HepG2 (cell line): ENCODE results near the gene CTRB2. TPM values are rescaled to one million over a fixed set of nuclear protein-coding genes. Genes with fewer than 3 reads are reported as not detected.

Source experiments
- ATAC-seq: fragments of 200-7000 bp; cut with Tn5 transposase; 3 replicates; pipeline ENCODE4 v1.9.1; 2020; ENCODE audit warnings: mild to moderate bottlenecking, moderate library complexity
- BruUV-seq: library from RNA; stranded (reverse); fragments of 400-500 nt; replicated peaks from 2 replicates; lab custom pipeline; 2021; lab: Mats Ljungman, UMichigan
- CTCF ChIA-PET: fragments of 300-600 bp; formaldehyde crosslinking; extraction: SDS; loops from one replicate; lab custom pipeline; 2021; ENCODE audit warnings: low total read pairs, inconsistent platforms, low intra/inter-chr PET ratio; lab: Yijun Ruan, JAX
- POLR2A ChIA-PET: fragments of 350-600 bp; sonication (Branson Sonifier 250); formaldehyde crosslinking; loops from one replicate; lab custom pipeline; 2020; ENCODE audit warnings: antibody characterized with exemption, inconsistent platforms; lab: Yijun Ruan, JAX
- DNase-seq: peaks from one replicate; pipeline ENCODE4 v3.0.0-alpha.2; 2015; ENCODE audit warnings: low spot score
- FAIRE-seq: peaks from 3 replicates; lab custom pipeline; 2011; peaks lifted over from hg19 to GRCh38; lab: Jason Lieb, UNC
- H2AFZ ChIP-seq: one replicate; pipeline ENCODE4 v1.6.1; 2011; ENCODE audit warnings: low read length, inconsistent platforms
- H3K27ac ChIP-seq: fragments of 300-600 bp; 3 replicates; pipeline ENCODE4 v1.8.0; 2011; ENCODE audit warnings: mixed run types, mild to moderate bottlenecking, mixed read lengths, low read length, inconsistent platforms; ENCODE audit not compliant: insufficient read depth; ENCODE audit errors: extremely low read length
- H3K27me3 ChIP-seq, 2 experiments: fragments of 200-600 bp in 1 of 2; 2 replicates in 1 of 2; 3 replicates in 1 of 2; pipeline versions ENCODE4 v1.6.0 to v1.8.0; 2011; ENCODE audit warnings: low read length in 2 of 2, mild to moderate bottlenecking in 2 of 2, moderate library complexity in 2 of 2, inconsistent platforms in 1 of 2; ENCODE audit not compliant: insufficient read depth in 2 of 2, control insufficient read depth in 1 of 2
- H3K36me3 ChIP-seq, 2 experiments: fragments of 200-600 bp in 1 of 2; replicated peaks in 1 of 2; 2 replicates in 1 of 2; 3 replicates in 1 of 2; pipeline versions ENCODE4 v1.5.1 to v1.8.0; 2011; ENCODE audit warnings: low read length in 2 of 2, inconsistent platforms in 1 of 2; ENCODE audit not compliant: insufficient read depth in 2 of 2, control insufficient read depth in 1 of 2
- H3K4me1 ChIP-seq: 2 replicates; pipeline ENCODE4 v1.5.1; 2012; ENCODE audit warnings: low read length, inconsistent platforms; ENCODE audit not compliant: insufficient read depth
- H3K4me2 ChIP-seq: 2 replicates; pipeline ENCODE4 v1.6.0; 2011; ENCODE audit warnings: low read depth, low read length, inconsistent platforms
- H3K4me3 ChIP-seq, 3 experiments: fragments of 200-600 bp in 1 of 3; sonication (generic), shearing (Covaris generic) in 1 of 3; replicated peaks in 1 of 3; 2 replicates each; pipeline ENCODE4 v1.5.1; 2011 to 2016; ENCODE audit warnings: low read length in 3 of 3, inconsistent platforms in 2 of 3, low read depth in 2 of 3, mild to moderate bottlenecking in 2 of 3, control low read depth in 1 of 3, mixed read lengths in 1 of 3; ENCODE audit not compliant: insufficient read depth in 1 of 3
- H3K79me2 ChIP-seq: one replicate; pipeline ENCODE4 v1.6.1; 2011; ENCODE audit warnings: low read length, inconsistent platforms; ENCODE audit not compliant: insufficient read depth
- H3K9ac ChIP-seq: 2 replicates; pipeline ENCODE4 v1.6.0; 2011; ENCODE audit warnings: mild to moderate bottlenecking, low read depth, low read length, inconsistent platforms; ENCODE audit not compliant: insufficient read depth
- H3K9me3 ChIP-seq: 2 replicates; pipeline ENCODE4 v1.5.1; 2012; ENCODE audit warnings: mild to moderate bottlenecking, low read length
- H4K20me1 ChIP-seq: 2 replicates; pipeline ENCODE4 v1.6.0; 2011; ENCODE audit warnings: inconsistent platforms, mild to moderate bottlenecking, low read length, moderate library complexity; ENCODE audit not compliant: insufficient read depth
- ATAD3A ChIP-seq: sonication (generic); formaldehyde crosslinking; IDR thresholded peaks from 2 replicates; pipeline ENCODE4 v1.4.0; 2020; ENCODE audit warnings: missing genetic modification reagents
- EED ChIP-seq: sonication (generic); formaldehyde crosslinking; IDR thresholded peaks from 2 replicates; pipeline ENCODE4 v1.5.0; 2020; ENCODE audit warnings: mild to moderate bottlenecking, missing genetic modification reagents
- ELF1 ChIP-seq: sonication (generic); formaldehyde crosslinking; IDR thresholded peaks from 2 replicates; pipeline ENCODE4 v1.4.0; 2020; ENCODE audit warnings: missing genetic modification reagents
- FOXK2 ChIP-seq: fragments of 450-650 bp; IDR thresholded peaks from 2 replicates; pipeline ENCODE4 v1.6.1; 2016
- KDM1A ChIP-seq: IDR thresholded peaks from 2 replicates; pipeline ENCODE4 v1.6.1; 2016; ENCODE audit warnings: missing compliant biosample characterization
- NFRKB ChIP-seq: fragments of 450-650 bp; IDR thresholded peaks from 2 replicates; pipeline ENCODE4 v1.6.1; 2017
- NR2F2 ChIP-seq: IDR thresholded peaks from 2 replicates; pipeline ENCODE4 v1.6.1; 2012; ENCODE audit warnings: low read depth, inconsistent platforms, borderline replicate concordance
- NRL ChIP-seq: sonication (generic); formaldehyde crosslinking; IDR thresholded peaks from 2 replicates; pipeline ENCODE4 v1.5.0; 2020; ENCODE audit warnings: missing genetic modification reagents, mild to moderate bottlenecking, moderate library complexity, borderline replicate concordance
- PCBP1 ChIP-seq: fragments of 200-400 bp; formaldehyde crosslinking; IDR thresholded peaks from 2 replicates; pipeline ENCODE4 v1.6.1; 2017; ENCODE audit warnings: mild to moderate bottlenecking, low read depth, low read length, borderline replicate concordance
- PHF8 ChIP-seq: sonication (generic); formaldehyde crosslinking; IDR thresholded peaks from 2 replicates; pipeline ENCODE4 v1.5.0; 2020; ENCODE audit warnings: missing genetic modification reagents
- RBFOX2 ChIP-seq: fragments of 200-400 bp; formaldehyde crosslinking; IDR thresholded peaks from 2 replicates; pipeline ENCODE4 v1.6.1; 2017; ENCODE audit warnings: low read depth, mild to moderate bottlenecking, low read length
- RFX3 ChIP-seq: IDR thresholded peaks from 2 replicates; pipeline ENCODE4 v1.6.1; 2016; ENCODE audit warnings: missing biosample characterization, missing genetic modification reagents
- SP2 ChIP-seq: sonication (generic); formaldehyde crosslinking; IDR thresholded peaks from 2 replicates; pipeline ENCODE4 v1.5.1; 2020; ENCODE audit warnings: mild to moderate bottlenecking, missing genetic modification reagents
- U2AF1 ChIP-seq: fragments of 200-400 bp; formaldehyde crosslinking; optimal IDR thresholded peaks from 2 replicates; pipeline ENCODE3; 2017; ENCODE audit warnings: mild to moderate bottlenecking, low read depth, low read length
- ZNF12 ChIP-seq: sonication (generic); formaldehyde crosslinking; IDR thresholded peaks from 2 replicates; pipeline ENCODE4 v1.5.0; 2020; ENCODE audit warnings: missing genetic modification reagents
- ZNF235 ChIP-seq: sonication (generic); formaldehyde crosslinking; IDR thresholded peaks from 2 replicates; pipeline ENCODE4 v1.8.1; 2023; ENCODE audit warnings: mild to moderate bottlenecking, missing genetic modification reagents, borderline replicate concordance
- ZNF275 ChIP-seq: sonication (generic); formaldehyde crosslinking; IDR thresholded peaks from 2 replicates; pipeline ENCODE4 v1.8.0; 2022; ENCODE audit warnings: missing genetic modification reagents, mild to moderate bottlenecking, inconsistent platforms, borderline replicate concordance
- ZNF326 ChIP-seq: sonication (generic); formaldehyde crosslinking; IDR thresholded peaks from 2 replicates; pipeline ENCODE4 v1.4.0; 2020; ENCODE audit warnings: missing genetic modification reagents, borderline replicate concordance
- ZNF510 ChIP-seq: sonication (generic); formaldehyde crosslinking; IDR thresholded peaks from 2 replicates; pipeline ENCODE4 v1.4.0; 2020; ENCODE audit warnings: low read depth, mild to moderate bottlenecking, missing genetic modification reagents
- ZNF567 ChIP-seq: sonication (generic); formaldehyde crosslinking; IDR thresholded peaks from 2 replicates; pipeline ENCODE4 v1.8.1; 2023; ENCODE audit warnings: mild to moderate bottlenecking, missing genetic modification reagents, borderline replicate concordance
- ZNF746 ChIP-seq: sonication (generic); formaldehyde crosslinking; IDR thresholded peaks from 2 replicates; pipeline ENCODE4 v1.8.0; 2022; ENCODE audit warnings: mild to moderate bottlenecking, missing genetic modification reagents
- ZNF776 ChIP-seq: sonication (generic); formaldehyde crosslinking; IDR thresholded peaks from 2 replicates; pipeline ENCODE4 v1.4.0; 2020; ENCODE audit warnings: mild to moderate bottlenecking, missing genetic modification reagents
- ZNF891 ChIP-seq: sonication (generic); formaldehyde crosslinking; IDR thresholded peaks from 2 replicates; pipeline ENCODE4 v1.5.0; 2020; ENCODE audit warnings: mild to moderate bottlenecking, missing genetic modification reagents
- WGBS: methylation state at CpG from one replicate; pipeline ENCODE4 v1.1.6; 2017; ENCODE audit warnings: low lambda C conversion rate; 5-methylcytosine and 5-hydroxymethylcytosine counted together
- in situ Hi-C: cut with HindIII; loops from 2 replicates; pipeline ENCODE4 v1.10.0; 2017; ENCODE audit warnings: low pct_unique_long_range_greater_than_20kb; ENCODE audit not compliant: extremely low pct_ligation_motif_present
- intact Hi-C: fragments of 100-400 bp; cut with micrococcal nuclease; formaldehyde crosslinking; loops from one replicate; pipeline ENCODE4 v1.10.0; 2022; ENCODE audit not compliant: unreplicated experiment
- polyA plus RNA-seq, 8 experiments: library from polyadenylated mRNA; depleted of rRNA in 3 of 8; stranded (reverse) in 7 of 8; unstranded in 1 of 8; fragments of >200 nt; fragmentation: Illumina TruSeq in 4 of 8; extraction: Trizol in 4 of 8; gene quantifications; 2 replicates each; pipeline versions ENCODE4 v1.2.1 to v1.2.3, GENCODE V29; 2011 to 2016; ENCODE audit warnings: low read depth in 4 of 8, missing spikeins in 1 of 8, mixed read lengths in 1 of 8; ENCODE audit not compliant: insufficient read depth in 1 of 8
- total RNA-seq, 5 experiments: library from RNA; depleted of rRNA; stranded (reverse); fragments of >200 nt; fragmentation: Illumina TruSeq; extraction: Trizol; gene quantifications; 2 replicates each; pipeline ENCODE4 v1.2.3, GENCODE V29; 2016; ENCODE audit warnings: low read depth in 1 of 5
- TF ChIP-seq, protein P1 (sequence below): sonication (generic); formaldehyde crosslinking; IDR thresholded peaks from 2 replicates; pipeline ENCODE4 v1.4.0; 2020; ENCODE audit warnings: mild to moderate bottlenecking, missing genetic modification reagents

CTRB2 gene
- total and polyA plus RNA-seq, 2 of the 13 experiments (the other 11 are each of a cell fraction or from before 2014, with no cell fraction given) = 0.13 TPM; not detected in 1

- TF ChIP-seq ZNF510 (CRISPR knock-in tag) = peak; percentile 33; the same call in 1 of the 2 replicates
- TF ChIP-seq ZNF12 (CRISPR knock-in tag) = no peak
- TF ChIP-seq ZNF275 (CRISPR knock-in tag) = no peak
- peak; percentile 37; the same call in 1 of the 2 replicates for TF ChIP-seq ELF1
- TF ChIP-seq NFRKB = no peak
- 0 out of 2 replicates have a peak, but pooled peaks have one; percentile 76 for TF ChIP-seq ATAD3A (CRISPR knock-in tag)
- TF ChIP-seq NR2F2 = no peak
- peak; percentile 48; the same call in 1 of the 2 replicates for TF ChIP-seq KDM1A (CRISPR knock-in tag)
- no peak for TF ChIP-seq SP2
- TF ChIP-seq RFX3 (CRISPR knock-in tag) = no peak
- no peak for TF ChIP-seq FOXK2
Observed at GRCh38 chr16:75244225-75244809, 37.4 kb upstream of the CTRB2 start (continued).

- POLR2A ChIA-PET = interaction anchor here (1.2 to 14.7 kb wide), 6 partner anchors 12 to 190 kb away, joined by 3 to 312 read pairs (median 16); partner anchors contain the start of gene CFDP1
- no peaks in the 10 kb centered on the region for H3K9me3 ChIP-seq
- CTCF ChIA-PET = no interaction called here
- TF ChIP-seq, protein P1, sequence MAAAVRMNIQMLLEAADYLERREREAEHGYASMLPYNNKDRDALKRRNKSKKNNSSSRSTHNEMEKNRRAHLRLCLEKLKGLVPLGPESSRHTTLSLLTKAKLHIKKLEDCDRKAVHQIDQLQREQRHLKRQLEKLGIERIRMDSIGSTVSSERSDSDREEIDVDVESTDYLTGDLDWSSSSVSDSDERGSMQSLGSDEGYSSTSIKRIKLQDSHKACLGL (CRISPR knock-in tag) = peak; percentile 64; the same call in 1 of the 2 replicates
- TF ChIP-seq ZNF326 (CRISPR knock-in tag) (peak; percentile 29; the same call in 1 of the 2 replicates), RBFOX2 (peak; percentile 80), PCBP1 (0 out of 2 replicates have a peak, but pooled peaks have one; percentile 26), EED (CRISPR knock-in tag) (0 out of 2 replicates have a peak, but pooled peaks have one; percentile 42), PHF8 (no peak), ZNF776 (CRISPR knock-in tag) (0 out of 2 replicates have a peak, but pooled peaks have one; percentile 50), ZNF567 (CRISPR knock-in tag) (peak; percentile 84; the same call in 1 of the 2 replicates), ZNF235 (CRISPR knock-in tag) (0 out of 2 replicates have a peak, but pooled peaks have one; percentile 47), ZNF746 (CRISPR knock-in tag) (0 out of 2 replicates have a peak, but pooled peaks have one; percentile 25), ZNF891 (CRISPR knock-in tag) (0 out of 2 replicates have a peak, but pooled peaks have one; percentile 69), NRL (CRISPR knock-in tag) (peak; percentile 41; the same call in 1 of the 2 replicates), U2AF1 (peak; percentile 18)
Observed at GRCh38 chr16:75243667-75244224, 36.8 kb upstream of the CTRB2 start.

More at GRCh38 chr16:75243667-75244224, 36.8 kb upstream of the CTRB2 start:
- no TSS peak for BruUV-seq
- peak overlapping the region; percentile 99 for H3K9ac ChIP-seq
- no peak overlapping the region for H2AFZ ChIP-seq
- 96% methylated on average over 20 of the region's 20 CpGs for WGBS
- DNase-seq = no peak
- peak overlapping the region; percentile 84 for H3K4me2 ChIP-seq
- peak overlapping the region; percentile 97 for H3K27ac ChIP-seq
- in situ Hi-C loops (no loop called here), intact Hi-C loops (loop anchor here (2.0 kb wide), 1 partner anchor 21 kb away; no protein-coding TSS in a partner anchor)
- peaks cover 84% of the 10 kb centered on the region for H3K79me2 ChIP-seq
- no peaks in the 10 kb centered on the region for H3K27me3 ChIP-seq
- FAIRE-seq = no peak
- peaks cover 86% of the 10 kb centered on the region for H3K4me1 ChIP-seq
- peaks cover 6% of the 10 kb centered on the region; the same call in 1 of the 2 replicates for H4K20me1 ChIP-seq
- no peak overlapping the region; a peak in 1 of 6 replicates for H3K4me3 ChIP-seq
- no peak for ATAC-seq
- peaks cover 24 to 32% of the 10 kb centered on the region in 2 experiments for H3K36me3 ChIP-seq
